GM19438 (cell line): Measurements from ENCODE around the gene ZNF358.
A peak's percentile ranks its signal among the peaks of the same experiment; 100 is the strongest.

Experiments
- ATAC-seq: cut with Tn5 transposase; IDR thresholded peaks from one replicate; pipeline ENCODE4 v1.9.1; 2021; ENCODE audit warnings: low read depth; ENCODE audit not compliant: unreplicated experiment

The ZNF358 gene

DNA sequence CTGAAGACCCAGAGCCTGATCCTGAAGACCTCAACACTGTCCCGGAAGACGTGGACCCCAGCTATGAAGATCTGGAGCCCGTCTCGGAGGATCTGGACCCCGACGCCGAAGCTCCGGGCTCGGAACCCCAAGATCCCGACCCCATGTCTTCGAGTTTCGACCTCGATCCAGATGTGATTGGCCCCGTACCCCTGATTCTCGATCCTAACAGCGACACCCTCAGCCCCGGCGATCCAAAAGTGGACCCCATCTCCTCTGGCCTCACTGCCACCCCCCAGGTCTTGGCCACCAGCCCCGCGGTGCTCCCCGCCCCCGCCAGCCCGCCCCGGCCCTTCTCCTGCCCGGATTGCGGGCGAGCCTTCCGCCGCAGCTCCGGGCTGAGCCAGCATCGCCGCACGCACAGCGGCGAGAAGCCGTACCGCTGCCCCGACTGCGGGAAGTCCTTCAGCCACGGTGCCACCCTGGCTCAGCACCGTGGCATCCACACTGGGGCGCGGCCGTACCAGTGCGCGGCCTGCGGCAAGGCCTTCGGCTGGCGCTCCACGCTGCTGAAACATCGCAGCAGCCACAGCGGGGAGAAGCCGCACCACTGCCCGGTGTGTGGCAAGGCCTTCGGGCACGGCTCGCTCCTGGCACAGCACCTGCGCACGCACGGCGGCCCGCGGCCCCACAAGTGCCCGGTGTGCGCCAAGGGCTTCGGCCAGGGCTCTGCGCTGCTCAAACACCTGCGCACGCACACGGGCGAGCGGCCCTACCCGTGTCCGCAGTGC lies 3.6 kb downstream of the ZNF358 start:
- no peak for ATAC-seq

DNA sequence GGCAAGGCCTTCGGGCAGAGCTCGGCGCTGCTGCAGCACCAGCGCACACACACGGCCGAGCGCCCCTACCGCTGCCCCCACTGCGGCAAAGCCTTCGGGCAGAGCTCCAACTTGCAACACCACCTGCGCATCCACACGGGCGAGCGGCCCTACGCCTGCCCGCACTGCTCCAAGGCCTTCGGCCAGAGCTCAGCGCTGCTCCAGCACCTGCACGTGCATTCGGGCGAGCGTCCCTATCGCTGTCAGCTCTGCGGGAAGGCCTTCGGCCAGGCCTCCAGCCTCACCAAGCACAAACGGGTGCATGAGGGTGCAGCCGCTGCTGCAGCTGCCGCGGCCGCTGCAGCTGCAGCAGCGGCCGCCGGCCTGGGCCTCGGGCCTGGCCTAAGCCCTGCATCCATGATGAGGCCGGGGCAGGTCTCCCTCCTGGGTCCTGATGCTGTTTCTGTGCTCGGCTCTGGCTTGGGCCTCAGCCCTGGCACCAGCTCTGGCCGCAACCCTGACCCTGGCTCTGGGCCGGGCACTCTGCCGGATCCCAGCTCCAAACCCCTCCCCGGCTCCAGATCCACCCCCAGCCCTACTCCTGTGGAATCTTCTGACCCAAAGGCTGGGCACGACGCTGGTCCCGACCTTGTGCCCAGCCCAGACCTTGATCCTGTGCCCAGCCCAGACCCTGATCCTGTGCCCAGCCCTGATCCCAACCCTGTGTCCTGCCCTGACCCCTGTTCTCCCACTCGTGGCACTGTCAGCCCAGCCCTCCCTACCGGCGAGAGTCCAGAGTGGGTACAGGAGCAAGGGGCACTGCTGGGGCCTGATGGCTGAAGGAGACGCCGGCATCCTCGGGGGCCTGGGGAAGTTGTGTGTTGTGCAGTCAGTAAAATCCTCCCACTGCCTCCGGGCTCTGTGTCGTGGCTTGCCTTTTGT lies 4.5 kb downstream of the ZNF358 start:
- no peak for ATAC-seq

DNA sequence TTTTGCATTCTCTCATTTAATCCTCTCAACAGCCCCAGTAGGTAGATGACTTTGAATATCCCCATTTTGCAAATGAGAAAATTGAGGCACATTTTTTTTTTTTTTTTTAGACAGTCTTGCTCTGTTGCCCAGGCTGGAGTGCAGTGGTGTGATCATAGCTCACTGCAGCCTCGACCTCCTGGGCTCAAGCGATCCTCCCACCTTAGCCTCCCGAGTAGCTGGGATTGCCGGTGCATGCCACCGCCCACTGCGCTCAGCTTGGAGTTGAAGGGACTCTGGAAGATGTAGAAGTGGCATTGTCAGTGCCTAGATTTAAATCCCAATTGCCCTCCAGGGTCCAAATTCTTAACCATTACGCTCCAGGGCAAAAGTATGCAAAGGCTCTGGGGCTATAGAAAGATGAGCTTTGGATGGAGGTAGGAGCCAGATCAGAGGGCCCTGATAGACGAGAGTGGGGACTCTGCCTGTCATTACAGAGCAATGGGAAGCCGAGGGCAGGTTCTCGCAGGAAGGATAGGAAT lies 5.7 kb downstream of the ZNF358 start:
- ATAC-seq = no peak

DNA sequence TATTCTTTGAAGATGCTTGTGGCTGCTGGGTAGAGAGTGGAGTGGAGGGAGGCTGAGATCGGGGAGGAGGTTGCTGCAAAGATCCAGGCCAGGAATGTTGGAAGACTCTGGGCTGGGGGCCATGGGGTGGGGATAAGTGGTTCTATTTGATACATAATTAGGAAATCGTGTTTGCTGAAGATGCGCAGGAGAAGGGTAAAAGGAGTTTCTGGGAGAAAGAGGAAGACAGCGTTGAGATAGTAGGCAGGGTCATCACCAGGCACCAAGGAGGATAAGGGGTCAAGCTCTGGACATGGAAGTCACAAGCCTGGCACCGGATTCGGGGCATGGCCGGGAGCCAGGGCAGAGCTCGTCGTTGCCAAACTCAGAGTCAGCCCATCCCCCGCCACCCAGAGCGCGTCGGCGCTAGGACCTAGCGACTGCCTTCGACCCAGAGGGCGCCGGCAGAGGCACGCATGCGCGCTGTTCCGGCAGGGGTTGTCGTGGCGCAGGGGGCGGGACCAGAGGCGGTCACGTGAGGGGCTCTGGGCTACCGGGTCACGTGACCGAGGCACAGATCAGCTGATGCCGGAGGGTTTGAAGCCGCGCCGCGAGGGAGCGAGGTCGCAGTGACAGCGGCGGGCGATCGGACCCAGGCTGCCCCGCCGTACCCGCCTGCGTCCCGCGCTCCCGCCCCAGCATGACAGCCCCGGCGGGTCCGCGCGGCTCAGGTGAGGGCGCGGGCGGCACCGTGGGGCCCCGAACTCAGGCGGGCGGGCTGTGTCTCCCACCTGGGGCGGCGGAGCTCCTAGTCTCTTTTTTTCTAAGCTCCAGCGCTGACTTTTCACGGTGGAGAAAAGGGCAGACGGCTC lies 6.4 kb downstream of the ZNF358 start, which contains the start of gene MCOLN1:
MCOLN1 (plus strand) TSS at position 553 of the 851 bp plus-strand sequence; CDS start at position 680, 127 bp downstream.
- ATAC-seq = peak; percentile 75

DNA sequence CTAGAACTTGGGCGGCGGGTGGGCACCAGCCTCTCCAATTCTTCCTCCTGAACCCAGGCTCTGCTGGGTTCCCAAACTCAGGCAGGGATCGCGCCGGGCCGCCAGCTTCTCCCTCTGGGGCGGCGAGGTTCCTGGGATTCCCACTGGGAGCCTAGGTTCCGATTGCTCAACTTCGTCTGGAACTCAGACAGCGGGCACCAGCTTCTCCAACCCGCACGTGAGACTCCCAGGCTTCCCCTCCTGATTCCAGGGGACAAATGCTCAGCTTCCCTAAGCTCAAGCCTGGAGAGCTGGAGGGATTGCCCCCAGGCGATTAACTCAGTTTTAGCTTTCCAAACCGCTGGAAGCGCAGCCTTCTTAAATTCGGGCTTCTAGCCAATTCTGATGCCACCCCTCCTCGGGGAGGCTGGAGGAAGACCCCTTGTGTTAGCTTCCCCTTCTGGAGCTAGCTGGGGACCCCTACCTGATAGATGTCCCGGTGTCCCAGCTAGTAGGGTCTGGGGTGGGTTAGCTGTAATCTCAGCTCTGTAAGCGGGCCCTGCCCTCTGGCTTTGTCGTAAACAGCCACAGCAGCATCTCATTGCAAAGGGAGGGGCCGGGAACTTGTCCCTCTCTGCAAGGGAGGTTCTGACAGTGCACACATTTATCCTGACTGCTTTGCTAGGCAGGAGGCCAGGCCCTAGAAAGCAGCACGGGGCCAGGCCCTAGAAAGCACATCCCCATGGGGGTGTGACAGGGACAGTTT lies 7.2 kb downstream of the ZNF358 start:
- ATAC-seq = no peak

DNA sequence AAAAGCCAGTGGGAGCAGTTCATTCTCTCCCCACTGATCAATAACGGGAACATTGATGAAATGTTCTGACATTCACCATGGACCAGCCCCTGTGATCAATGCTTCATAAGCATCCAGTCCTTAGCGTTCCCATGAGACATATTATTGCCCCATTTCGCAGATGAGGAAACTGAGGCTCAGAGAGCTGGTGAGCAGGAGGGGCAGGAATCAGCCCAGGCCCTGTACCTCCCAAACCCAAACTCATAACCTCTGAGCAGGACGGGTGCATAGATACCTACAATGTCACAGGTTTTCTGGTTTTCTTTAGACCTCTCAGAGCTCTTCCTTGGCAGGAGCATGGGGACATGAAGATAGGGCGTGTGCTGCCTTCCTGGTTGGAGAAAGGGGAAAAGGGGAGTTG lies 8.6 kb downstream of the ZNF358 start:
- no peak for ATAC-seq

DNA sequence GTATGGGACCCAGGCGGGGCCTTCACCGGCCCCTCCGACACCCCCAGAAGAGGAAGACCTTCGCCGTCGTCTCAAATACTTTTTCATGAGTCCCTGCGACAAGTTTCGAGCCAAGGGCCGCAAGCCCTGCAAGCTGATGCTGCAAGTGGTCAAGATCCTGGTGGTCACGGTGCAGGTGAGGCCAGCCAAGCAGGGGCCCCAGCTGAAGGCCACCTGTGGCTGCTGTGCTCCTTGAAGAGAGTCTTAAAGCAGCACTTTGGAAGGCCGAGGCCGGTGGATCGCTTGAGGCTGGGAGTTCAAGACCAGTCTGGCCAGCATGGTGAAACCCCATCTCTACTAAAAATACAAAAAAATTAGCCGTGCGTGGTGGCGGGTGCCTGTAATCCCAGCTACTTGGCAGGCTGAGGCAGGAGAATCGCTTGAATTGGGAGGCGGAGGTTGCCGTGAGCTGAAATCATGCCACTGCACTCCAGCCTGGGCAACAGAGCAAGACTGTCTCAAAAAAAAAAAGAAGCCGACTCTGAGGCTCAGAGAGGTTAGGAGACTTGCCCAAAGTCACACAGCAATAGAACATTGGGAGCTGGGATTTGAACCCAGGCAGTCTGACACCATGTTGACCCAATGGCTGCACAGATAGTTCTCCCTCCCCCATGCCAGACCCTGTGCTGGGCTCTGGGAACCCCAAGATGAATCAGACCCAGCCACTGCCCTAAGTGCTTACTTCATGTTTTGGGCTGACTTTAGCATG lies 9.3 kb downstream of the ZNF358 start:
- no peak for ATAC-seq

DNA sequence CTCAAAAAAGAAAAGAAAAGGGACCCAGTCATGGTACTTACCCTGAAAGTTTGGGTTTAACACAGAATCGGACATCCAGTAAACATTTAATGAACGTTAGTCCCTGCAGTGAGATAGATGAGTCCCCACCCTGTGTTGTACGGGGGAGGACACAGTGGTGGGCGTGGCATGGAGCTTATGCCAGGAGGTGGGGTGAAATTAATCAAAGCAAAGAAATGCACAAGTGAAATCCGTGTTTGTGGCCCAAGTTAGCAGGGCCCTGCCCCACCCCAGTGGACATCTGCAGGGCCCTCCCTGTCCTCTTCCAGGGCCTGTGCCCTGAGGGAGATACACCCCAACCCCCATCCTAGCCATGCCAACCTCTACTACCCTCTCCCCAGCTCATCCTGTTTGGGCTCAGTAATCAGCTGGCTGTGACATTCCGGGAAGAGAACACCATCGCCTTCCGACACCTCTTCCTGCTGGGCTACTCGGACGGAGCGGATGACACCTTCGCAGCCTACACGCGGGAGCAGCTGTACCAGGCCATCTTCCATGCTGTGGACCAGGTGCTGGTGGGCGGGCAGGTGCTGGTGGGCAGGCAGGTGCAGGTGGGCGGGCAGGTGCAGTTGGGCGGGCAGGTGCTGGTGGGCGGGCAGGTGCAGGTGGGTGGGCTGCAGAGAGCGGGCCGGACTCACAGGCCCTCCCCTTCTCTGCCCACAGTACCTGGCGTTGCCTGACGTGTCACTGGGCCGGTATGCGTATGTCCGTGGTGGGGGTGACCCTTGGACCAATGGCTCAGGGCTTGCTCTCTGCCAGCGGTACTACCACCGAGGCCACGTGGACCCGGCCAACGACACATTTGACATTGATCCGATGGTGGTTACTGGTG lies 10.4 kb downstream of the ZNF358 start:
- ATAC-seq = no peak

DNA sequence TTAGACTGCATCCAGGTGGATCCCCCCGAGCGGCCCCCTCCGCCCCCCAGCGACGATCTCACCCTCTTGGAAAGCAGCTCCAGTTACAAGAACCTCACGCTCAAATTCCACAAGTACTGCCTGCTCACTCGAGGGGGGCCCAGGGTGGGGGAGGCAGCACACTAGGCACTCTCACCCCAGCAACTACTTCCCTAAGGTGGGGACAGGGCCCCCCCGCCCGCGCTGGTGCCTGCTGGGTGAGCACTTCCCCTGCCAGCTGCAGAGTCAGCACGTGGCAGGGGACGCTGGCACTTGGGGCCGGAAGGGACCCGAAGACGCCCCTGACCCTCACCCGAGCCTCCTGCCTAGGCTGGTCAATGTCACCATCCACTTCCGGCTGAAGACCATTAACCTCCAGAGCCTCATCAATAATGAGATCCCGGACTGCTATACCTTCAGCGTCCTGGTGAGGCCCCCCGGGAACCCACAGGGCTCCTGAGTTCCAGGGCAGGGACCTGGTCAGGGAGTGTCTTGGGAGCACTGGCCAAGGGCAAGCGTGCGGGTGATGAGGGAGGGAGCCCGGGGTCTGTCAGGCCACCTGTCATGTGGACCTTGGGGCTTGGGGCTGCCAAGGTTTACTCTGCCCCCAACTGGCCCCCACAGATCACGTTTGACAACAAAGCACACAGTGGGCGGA lies 11.8 kb downstream of the ZNF358 start:
- no peak for ATAC-seq

DNA sequence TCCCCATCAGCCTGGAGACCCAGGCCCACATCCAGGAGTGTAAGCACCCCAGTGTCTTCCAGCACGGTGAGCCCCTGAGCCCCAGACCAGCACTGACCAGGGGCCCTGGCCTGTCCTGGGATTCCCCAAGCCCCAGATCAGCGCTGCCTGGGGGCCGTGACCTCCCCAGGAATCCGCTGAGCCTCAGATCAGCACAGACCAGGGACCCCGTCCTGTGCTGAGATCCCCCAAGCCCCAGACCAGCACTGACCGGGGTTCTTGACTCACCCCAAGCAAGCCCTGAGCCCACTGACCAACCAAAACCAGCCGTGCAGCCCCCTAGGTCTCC lies 12.3 kb downstream of the ZNF358 start:
- ATAC-seq = no peak

DNA sequence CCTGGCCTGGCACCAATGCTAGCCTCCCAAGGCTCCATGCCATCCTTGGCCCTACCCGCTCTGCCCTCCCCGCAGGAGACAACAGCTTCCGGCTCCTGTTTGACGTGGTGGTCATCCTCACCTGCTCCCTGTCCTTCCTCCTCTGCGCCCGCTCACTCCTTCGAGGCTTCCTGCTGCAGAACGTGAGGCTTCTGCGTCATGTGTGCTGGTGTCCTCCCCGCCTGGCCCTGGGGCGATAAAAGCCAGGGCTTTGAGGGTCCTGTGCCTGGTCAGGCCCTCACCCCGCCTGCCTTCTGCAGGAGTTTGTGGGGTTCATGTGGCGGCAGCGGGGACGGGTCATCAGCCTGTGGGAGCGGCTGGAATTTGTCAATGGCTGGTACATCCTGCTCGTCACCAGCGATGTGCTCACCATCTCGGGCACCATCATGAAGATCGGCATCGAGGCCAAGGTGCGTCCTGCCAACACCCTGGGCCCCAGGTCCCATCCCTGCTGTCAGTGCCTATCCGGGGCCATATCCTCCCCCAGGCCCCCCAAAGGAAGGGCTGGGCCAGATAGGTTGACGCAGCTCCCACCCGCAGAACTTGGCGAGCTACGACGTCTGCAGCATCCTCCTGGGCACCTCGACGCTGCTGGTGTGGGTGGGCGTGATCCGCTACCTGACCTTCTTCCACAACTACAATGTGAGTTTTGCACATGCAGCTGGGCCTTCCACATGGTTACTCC lies 12.8 kb downstream of the ZNF358 start:
- no peak for ATAC-seq

DNA sequence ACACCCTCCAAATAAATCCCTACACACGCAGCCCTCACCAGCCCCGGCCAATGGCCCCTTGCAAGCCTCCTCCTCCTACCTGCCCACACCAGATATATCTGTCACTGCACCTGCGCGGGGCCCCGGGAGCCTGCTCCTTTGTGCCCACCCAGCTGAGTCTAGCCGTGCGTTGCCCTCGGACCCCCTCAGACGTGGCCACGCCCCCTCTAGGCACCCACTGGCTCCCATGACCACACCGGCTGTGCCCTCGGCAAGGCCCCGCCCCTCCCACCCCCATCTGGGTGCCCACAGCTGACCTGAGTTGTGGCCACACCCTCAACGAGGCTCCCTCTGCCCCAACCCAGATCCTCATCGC lies 13.3 kb downstream of the ZNF358 start:
- no peak for ATAC-seq

DNA sequence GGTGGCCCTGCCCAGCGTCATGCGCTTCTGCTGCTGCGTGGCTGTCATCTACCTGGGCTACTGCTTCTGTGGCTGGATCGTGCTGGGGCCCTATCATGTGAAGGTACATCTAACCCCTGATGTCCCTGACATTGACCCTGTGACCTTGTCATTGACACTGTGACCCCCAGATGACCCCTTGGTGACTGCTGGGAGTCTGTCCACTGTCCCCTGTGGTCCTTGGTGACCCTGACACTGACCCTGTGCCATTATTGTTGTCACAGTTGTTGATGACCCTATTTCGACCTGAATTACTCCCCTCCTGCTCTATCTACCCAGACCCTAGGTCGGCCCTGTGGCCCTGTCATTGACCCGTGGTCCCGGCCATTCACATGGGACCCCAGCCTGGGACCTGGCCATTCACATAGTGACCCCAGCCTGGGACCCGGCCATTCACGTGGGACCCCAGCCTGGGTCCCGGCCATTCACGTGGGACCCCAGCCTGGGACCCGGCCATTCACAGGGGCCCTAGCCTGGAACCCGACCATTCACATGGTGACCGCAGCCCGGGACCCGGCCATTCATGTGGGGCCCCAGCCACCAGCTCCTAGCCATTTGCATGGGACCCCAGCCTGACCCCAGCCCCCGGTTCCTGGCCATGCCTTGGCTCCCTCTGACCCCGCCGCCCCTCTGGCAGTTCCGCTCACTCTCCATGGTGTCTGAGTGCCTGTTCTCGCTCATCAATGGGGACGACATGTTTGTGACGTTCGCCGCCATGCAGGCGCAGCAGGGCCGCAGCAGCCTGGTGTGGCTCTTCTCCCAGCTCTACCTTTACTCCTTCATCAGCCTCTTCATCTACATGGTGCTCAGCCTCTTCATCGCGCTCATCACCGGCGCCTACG lies 13.9 kb downstream of the ZNF358 start:
- no peak for ATAC-seq

DNA sequence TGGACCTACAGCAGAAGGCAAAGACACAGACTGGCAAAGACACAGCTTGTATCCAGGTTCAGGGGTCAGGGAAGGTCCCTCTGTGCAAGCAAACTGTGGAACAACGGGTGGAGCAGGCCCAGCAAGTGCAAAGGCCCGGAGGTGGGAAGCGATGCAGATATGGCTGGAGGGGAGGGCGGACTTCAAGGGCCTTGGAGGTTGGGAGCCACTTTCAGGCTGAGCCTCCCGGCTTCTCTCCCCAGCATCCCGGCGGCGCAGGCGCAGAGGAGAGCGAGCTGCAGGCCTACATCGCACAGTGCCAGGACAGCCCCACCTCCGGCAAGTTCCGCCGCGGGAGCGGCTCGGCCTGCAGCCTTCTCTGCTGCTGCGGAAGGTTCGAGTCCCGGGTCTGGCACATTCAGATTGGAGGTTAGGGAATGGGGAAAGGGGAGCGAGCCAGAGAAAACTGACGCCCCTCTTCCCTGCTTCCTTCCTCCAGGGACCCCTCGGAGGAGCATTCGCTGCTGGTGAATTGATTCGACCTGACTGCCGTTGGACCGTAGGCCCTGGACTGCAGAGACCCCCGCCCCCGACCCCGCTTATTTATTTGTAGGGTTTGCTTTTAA lies 17.5 kb downstream of the ZNF358 start:
- no peak for ATAC-seq

DNA sequence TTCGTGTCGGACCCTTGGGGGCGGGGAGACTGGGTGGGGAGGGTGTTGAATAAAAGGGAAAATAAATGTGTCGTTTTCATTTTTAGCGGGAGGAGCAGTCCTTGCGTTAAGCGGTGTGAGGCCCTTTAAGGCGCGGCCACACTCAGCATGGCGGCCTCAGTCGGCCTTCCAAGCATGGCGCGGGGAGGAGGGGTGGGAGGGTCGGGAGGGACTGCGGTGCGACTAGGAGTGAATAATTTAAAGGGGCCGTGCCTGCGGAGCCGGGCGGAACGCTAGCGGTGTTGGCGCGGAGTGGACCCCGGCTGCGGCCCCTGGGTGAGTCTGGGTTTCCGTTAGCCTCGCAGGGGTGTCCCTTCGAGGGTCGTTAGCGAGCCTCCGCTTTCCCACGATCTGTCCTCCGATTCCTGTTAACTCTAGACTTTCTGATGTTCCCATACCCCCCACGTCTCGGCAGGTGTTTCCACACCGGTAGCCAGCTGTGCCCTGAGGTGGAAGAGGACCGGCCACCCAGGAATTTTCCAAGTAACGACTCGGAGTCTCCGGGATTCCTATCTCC lies 18.1 kb downstream of the ZNF358 start:
- ATAC-seq = no peak
